B cell (primary cell): Measurements from ENCODE around the gene ACTN2. TPM values are rescaled to one million over a fixed set of nuclear protein-coding genes. Genes with fewer than 3 reads are reported as not detected.

Experiments used
- ATAC-seq: fragments of 200-7000 bp; cut with Tn5 transposase; one replicate; pipeline ENCODE4 v1.10.0; 2021; ENCODE audit warnings: low read depth, mild to moderate bottlenecking, moderate number of reproducible peaks, moderate library complexity
- CTCF ChIA-PET: fragments of 350-600 bp; sonication (Branson Sonifier 250); formaldehyde crosslinking; loops from one replicate; lab custom pipeline; 2021; ENCODE audit warnings: antibody characterized with exemption, inconsistent platforms; lab: Charles Lee
- POLR2A ChIA-PET: fragments of 350-600 bp; sonication (Branson Sonifier 250); formaldehyde crosslinking; loops from one replicate; lab custom pipeline; 2021; ENCODE audit warnings: antibody characterized with exemption; lab: Charles Lee
- DNase-seq: peaks from one replicate; pipeline ENCODE4 v3.0.0; 2013
- H2AFZ ChIP-seq: 2 replicates; pipeline ENCODE4 v1.6.1; 2012; ENCODE audit warnings: mild to moderate bottlenecking, low read depth, low read length; ENCODE audit not compliant: insufficient read depth, poor library complexity, severe bottlenecking
- H3K27ac ChIP-seq, 2 donors: 1 replicate in 1 of 2; 2 replicates in 1 of 2; pipeline ENCODE4 v1.5.1; 2012 to 2013; ENCODE audit warnings: low read length in 2 of 2, mild to moderate bottlenecking in 2 of 2, moderate library complexity in 1 of 2
- H3K27me3 ChIP-seq, 4 experiments: fragments of 200-600 bp in 1 of 4; sonication (generic) in 1 of 4; replicated peaks in 1 of 4; 1 replicate in 2 of 4; 2 replicates in 2 of 4; pipeline versions ENCODE4 v1.6.1 to v1.7.0; 2013 to 2016; ENCODE audit warnings: low read length in 3 of 4, mild to moderate bottlenecking in 2 of 4, mixed read lengths in 1 of 4, moderate library complexity in 1 of 4; ENCODE audit not compliant: insufficient read depth in 4 of 4, control insufficient read depth in 3 of 4; ENCODE audit errors: control extremely low read depth in 1 of 4
- H3K36me3 ChIP-seq, 2 experiments: replicated peaks in 1 of 2; 1 replicate in 1 of 2; 2 replicates in 1 of 2; pipeline versions ENCODE4 v1.6.1 to v1.7.1; 2013; ENCODE audit warnings: low read length in 1 of 2; ENCODE audit not compliant: insufficient read depth in 2 of 2, control insufficient read depth in 1 of 2; ENCODE audit errors: control extremely low read depth in 1 of 2, extremely low read depth in 1 of 2
- H3K4me1 ChIP-seq, 2 donors: fragments of 200-600 bp in 1 of 2; sonication (generic) in 1 of 2; 1 replicate in 1 of 2; 2 replicates in 1 of 2; pipeline versions ENCODE4 v1.5.1 to v1.6.1; 2013 to 2017; ENCODE audit warnings: low read length in 2 of 2; ENCODE audit not compliant: control insufficient read depth in 2 of 2, insufficient read depth in 2 of 2
- H3K4me2 ChIP-seq: replicated peaks from 2 replicates; pipeline ENCODE3; 2012; ENCODE audit warnings: mild to moderate bottlenecking, low read depth, low read length; ENCODE audit not compliant: poor library complexity, severe bottlenecking
- H3K4me3 ChIP-seq, 5 experiments: fragments of 200-600 bp in 1 of 5; sonication (generic) in 1 of 5; 1 replicate in 3 of 5; 2 replicates in 2 of 5; pipeline versions ENCODE4 v1.5.1 to v1.7.0; 2011 to 2016; ENCODE audit warnings: low read length in 4 of 5, mild to moderate bottlenecking in 4 of 5, low read depth in 2 of 5, control low read depth in 1 of 5, moderate library complexity in 1 of 5; ENCODE audit not compliant: insufficient read depth in 1 of 5; ENCODE audit errors: control extremely low read depth in 1 of 5, extremely low read depth in 1 of 5
- H3K79me2 ChIP-seq: fragments of 200-600 bp; sonication (generic); one replicate; pipeline ENCODE4 v1.6.0; 2016; ENCODE audit warnings: low read length; ENCODE audit not compliant: control insufficient read depth, insufficient read depth
- H3K9ac ChIP-seq: fragments of 200-600 bp; sonication (generic); 2 replicates; pipeline ENCODE4 v1.6.1; 2017; ENCODE audit warnings: mild to moderate bottlenecking, low read length, moderate library complexity
- H3K9me3 ChIP-seq, 3 donors: one replicate each; pipeline versions ENCODE4 v1.6.1 to v1.7.1; 2013; ENCODE audit warnings: low read length in 2 of 3; ENCODE audit not compliant: control insufficient read depth in 2 of 3, insufficient read depth in 1 of 3; ENCODE audit errors: control extremely low read depth in 1 of 3
- H4K20me1 ChIP-seq: 2 replicates; pipeline ENCODE4 v1.6.0; 2012; ENCODE audit warnings: mild to moderate bottlenecking, low read length; ENCODE audit not compliant: insufficient read depth, control insufficient read depth, poor library complexity, severe bottlenecking
- H3K27ac Mint-ChIP-seq: one replicate; pipeline ENCODE4 v1.8.0; 2021; ENCODE audit warnings: mixed read lengths
- H3K27me3 Mint-ChIP-seq: one replicate; pipeline ENCODE4 v1.8.0; 2021; ENCODE audit warnings: mixed read lengths
- H3K4me1 Mint-ChIP-seq: one replicate; pipeline ENCODE4 v1.8.0; 2021; ENCODE audit warnings: mixed read lengths
- H3K4me3 Mint-ChIP-seq: one replicate; pipeline ENCODE4 v1.8.0; 2021; ENCODE audit warnings: mixed read lengths
- H3K9me3 Mint-ChIP-seq: one replicate; pipeline ENCODE4 v1.8.0; 2022; ENCODE audit warnings: mixed read lengths; ENCODE audit not compliant: insufficient read depth
- EZH2 ChIP-seq: IDR thresholded peaks from 2 replicates; pipeline ENCODE4 v1.6.1; 2012; ENCODE audit warnings: borderline replicate concordance, low read depth, mild to moderate bottlenecking, moderate library complexity, low read length; ENCODE audit not compliant: insufficient read depth, poor library complexity, severe bottlenecking
- WGBS: methylation state at CpG from one replicate; pipeline ENCODE4 v1.1.5; 2013; ENCODE audit warnings: missing lambda C conversion rate; ENCODE audit not compliant: insufficient coverage; 5-methylcytosine and 5-hydroxymethylcytosine counted together
- intact Hi-C: fragments of 100-400 bp; cut with micrococcal nuclease; formaldehyde crosslinking; loops from one replicate; pipeline ENCODE4 v1.10.0; 2022
- polyA plus RNA-seq: library from polyadenylated mRNA; depleted of rRNA; stranded (reverse); fragments of >200 nt; gene quantifications from 2 replicates; pipeline ENCODE4 v1.2.3, GENCODE V29; 2012
- total RNA-seq, 2 donors: library from RNA; stranded (reverse); fragments of 120-200 nt in 1 of 2; gene quantifications; 1 replicate in 1 of 2; 2 replicates in 1 of 2; pipeline versions ENCODE4 v1.2.3 to v1.2.4, GENCODE V29; 2013 to 2022
- TF ChIP-seq, protein P1 (sequence below): fragments of 200-600 bp; IDR thresholded peaks from one replicate; pipeline ENCODE4 v1.8.0; 2022; ENCODE audit warnings: antibody characterized with exemption, mild to moderate bottlenecking

Gene ACTN2
- total and polyA plus RNA-seq, 2 donors (not counting 1 experiment from before 2014, with no cell fraction given): 0.30 TPM; not detected in 1

DNA sequence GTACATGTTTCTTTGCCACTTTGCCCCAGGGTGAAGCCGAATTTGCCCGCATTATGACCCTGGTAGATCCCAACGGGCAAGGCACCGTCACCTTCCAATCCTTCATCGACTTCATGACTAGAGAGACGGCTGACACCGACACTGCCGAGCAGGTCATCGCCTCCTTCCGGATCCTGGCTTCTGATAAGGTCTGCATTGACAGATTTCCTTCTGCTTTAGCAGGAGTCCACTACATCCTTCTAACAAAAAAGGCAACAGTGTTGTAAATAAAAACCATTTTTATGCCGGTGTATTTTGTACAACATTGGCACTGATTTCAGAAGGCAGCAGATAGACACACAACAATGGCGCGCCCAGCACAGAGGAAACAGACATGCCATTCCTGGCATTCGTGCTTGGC lies 74.7 kb downstream of the ACTN2 start:
- Histone ChIP-seq H3K9me3 (no peaks in the 10 kb centered on the region), H3K36me3 (no peaks in the 10 kb centered on the region), H3K79me2 (no peaks in the 10 kb centered on the region), H3K4me3 (no peak overlapping the region), H3K4me1 (no peaks in the 10 kb centered on the region), H2AFZ (no peak overlapping the region), H3K4me2 (no peak overlapping the region), H3K9ac (no peak overlapping the region), H3K27ac (no peak overlapping the region), H3K27me3 (no peaks in the 10 kb centered on the region), H4K20me1 (no peaks in the 10 kb centered on the region)
- DNase-seq (no peak), ATAC-seq (no peak)
- no peak for TF ChIP-seq EZH2
- TF ChIP-seq, protein P1, sequence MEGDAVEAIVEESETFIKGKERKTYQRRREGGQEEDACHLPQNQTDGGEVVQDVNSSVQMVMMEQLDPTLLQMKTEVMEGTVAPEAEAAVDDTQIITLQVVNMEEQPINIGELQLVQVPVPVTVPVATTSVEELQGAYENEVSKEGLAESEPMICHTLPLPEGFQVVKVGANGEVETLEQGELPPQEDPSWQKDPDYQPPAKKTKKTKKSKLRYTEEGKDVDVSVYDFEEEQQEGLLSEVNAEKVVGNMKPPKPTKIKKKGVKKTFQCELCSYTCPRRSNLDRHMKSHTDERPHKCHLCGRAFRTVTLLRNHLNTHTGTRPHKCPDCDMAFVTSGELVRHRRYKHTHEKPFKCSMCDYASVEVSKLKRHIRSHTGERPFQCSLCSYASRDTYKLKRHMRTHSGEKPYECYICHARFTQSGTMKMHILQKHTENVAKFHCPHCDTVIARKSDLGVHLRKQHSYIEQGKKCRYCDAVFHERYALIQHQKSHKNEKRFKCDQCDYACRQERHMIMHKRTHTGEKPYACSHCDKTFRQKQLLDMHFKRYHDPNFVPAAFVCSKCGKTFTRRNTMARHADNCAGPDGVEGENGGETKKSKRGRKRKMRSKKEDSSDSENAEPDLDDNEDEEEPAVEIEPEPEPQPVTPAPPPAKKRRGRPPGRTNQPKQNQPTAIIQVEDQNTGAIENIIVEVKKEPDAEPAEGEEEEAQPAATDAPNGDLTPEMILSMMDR: no peak
- no peak overlapping the region for H3K27ac Mint-ChIP-seq
- ChIA-PET POLR2A (no interaction called here), CTCF (interaction anchor here (1.2 to 1.6 kb wide), 2 partner anchors 45 to 106 kb away, joined by 4 to 7 read pairs; no protein-coding TSS in a partner anchor)
- WGBS: 97% methylated on average over 13 of the region's 14 CpGs
- H3K27me3 Mint-ChIP-seq: peaks cover 7% of the 10 kb centered on the region
- intact Hi-C loops: no loop called here
- no peaks in the 10 kb centered on the region for H3K9me3 Mint-ChIP-seq
- H3K4me1 Mint-ChIP-seq: peaks cover 2% of the 10 kb centered on the region
- H3K4me3 Mint-ChIP-seq: no peak overlapping the region

GRCh38 chr1:236761397-236762132 lies 75.3 kb downstream of the ACTN2 start:
- H3K9me3 Mint-ChIP-seq: no peaks in the 10 kb centered on the region
- no peaks in the 10 kb centered on the region for H3K36me3 ChIP-seq
- H3K4me1 ChIP-seq: no peaks in the 10 kb centered on the region
- no peaks in the 10 kb centered on the region for H3K27me3 ChIP-seq
- H3K27ac ChIP-seq: no peak overlapping the region
- 100% methylated on average over 4 of the region's 5 CpGs for WGBS
- no peaks in the 10 kb centered on the region for H3K9me3 ChIP-seq
- no peak overlapping the region for H3K4me2 ChIP-seq
- POLR2A ChIA-PET: no interaction called here
- H3K9ac ChIP-seq: no peak overlapping the region
- H2AFZ ChIP-seq: no peak overlapping the region
- H3K27me3 Mint-ChIP-seq: peaks cover 7% of the 10 kb centered on the region
- no peak overlapping the region for H3K27ac Mint-ChIP-seq
- no peak overlapping the region for H3K4me3 ChIP-seq
- intact Hi-C loops: no loop called here
- peaks cover 2% of the 10 kb centered on the region for H3K4me1 Mint-ChIP-seq
- no peak for DNase-seq
- no peaks in the 10 kb centered on the region for H3K79me2 ChIP-seq
- TF ChIP-seq EZH2: no peak
- TF ChIP-seq, protein P1: no peak
- H3K4me3 Mint-ChIP-seq: no peak overlapping the region
- ATAC-seq: no peak
- CTCF ChIA-PET: no interaction called here
- no peaks in the 10 kb centered on the region for H4K20me1 ChIP-seq
